ENCODE results near the gene LPCAT1. TPM values are rescaled to one million over a fixed set of nuclear protein-coding genes. Genes with fewer than 3 reads are reported as not detected.

LPCAT1 gene
- total RNA-seq, 1 donor from 2014 or later: 41.9 TPM

DNA sequence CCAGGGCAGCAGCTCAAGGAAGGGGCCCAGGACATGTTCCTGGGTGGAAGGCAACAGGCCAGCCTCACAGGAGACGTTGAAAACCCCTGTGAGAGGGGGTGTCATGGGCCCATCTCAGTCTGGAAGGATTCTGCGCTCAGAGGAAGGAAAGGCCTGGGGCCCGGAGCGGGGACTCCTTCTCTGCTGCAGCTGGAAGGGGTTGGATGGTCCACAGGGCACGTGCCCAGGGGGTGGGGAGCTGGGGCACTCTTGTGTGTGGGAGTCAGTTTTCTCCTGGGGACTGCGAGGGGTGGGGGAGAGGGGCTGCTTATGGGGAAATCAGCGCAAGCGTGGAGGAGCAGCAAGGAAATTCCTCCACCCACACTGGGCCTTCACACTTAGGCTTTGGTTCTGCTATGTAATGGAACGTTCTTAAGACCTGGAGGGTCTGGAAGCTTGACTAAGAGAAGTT, 2.9 kb upstream of the LPCAT1 start:
- peaks cover 13% of the 10 kb centered on the region for H3K27me3 Mint-ChIP-seq (ENCODE audit: low read depth, unreplicated experiment)
- peaks cover 16% of the 10 kb centered on the region for H3K79me2 ChIP-seq (ENCODE audit: insufficient read depth, low read length)
- H3K27ac Mint-ChIP-seq (ENCODE audit: unreplicated experiment): no peak overlapping the region
- no peak for FAIRE-seq
- no peak overlapping the region for H2AFZ ChIP-seq (ENCODE audit: low read depth, low read length)
- H4K20me1 ChIP-seq (ENCODE audit: insufficient read depth, low read length): peaks cover 15% of the 10 kb centered on the region
- H3K36me3 Mint-ChIP-seq (ENCODE audit: low read depth, unreplicated experiment): no peaks in the 10 kb centered on the region
- DNase-seq (ENCODE audit: low read depth): no peak
- H3K9me3 Mint-ChIP-seq (ENCODE audit: unreplicated experiment): no peaks in the 10 kb centered on the region
- H3K4me3 ChIP-seq (ENCODE audit: insufficient read depth, low read depth, low read length): no peak overlapping the region
- no peak overlapping the region for H3K4me2 ChIP-seq (ENCODE audit: low read length)
- H3K9ac ChIP-seq (ENCODE audit: low read length): no peak overlapping the region
- peaks cover 5% of the 10 kb centered on the region for H3K4me1 Mint-ChIP-seq (ENCODE audit: low read depth, unreplicated experiment)
- no peaks in the 10 kb centered on the region for H3K9me3 ChIP-seq (ENCODE audit: insufficient read depth, low read depth, low read length)
- TF ChIP-seq CTCF (IDR thresholded peaks at IDR 0.05; ENCODE audit: insufficient read depth, low read depth, low read length): no peak
- TF ChIP-seq EZH2 (IDR thresholded peaks at IDR 0.05; ENCODE audit: insufficient read depth, low read length): no peak
- no peaks in the 10 kb centered on the region for H3K36me3 ChIP-seq (ENCODE audit: insufficient read depth, low read length)
- no peak overlapping the region for H3K4me3 Mint-ChIP-seq (ENCODE audit: unreplicated experiment)
- H3K4me1 ChIP-seq (ENCODE audit: insufficient read depth, low read length): peaks cover 16% of the 10 kb centered on the region
- peaks cover 2% of the 10 kb centered on the region for H3K27me3 ChIP-seq (ENCODE audit: insufficient read depth, low read length)
- no peak overlapping the region for H3K27ac ChIP-seq (ENCODE audit: low read depth, low read length)

DNA sequence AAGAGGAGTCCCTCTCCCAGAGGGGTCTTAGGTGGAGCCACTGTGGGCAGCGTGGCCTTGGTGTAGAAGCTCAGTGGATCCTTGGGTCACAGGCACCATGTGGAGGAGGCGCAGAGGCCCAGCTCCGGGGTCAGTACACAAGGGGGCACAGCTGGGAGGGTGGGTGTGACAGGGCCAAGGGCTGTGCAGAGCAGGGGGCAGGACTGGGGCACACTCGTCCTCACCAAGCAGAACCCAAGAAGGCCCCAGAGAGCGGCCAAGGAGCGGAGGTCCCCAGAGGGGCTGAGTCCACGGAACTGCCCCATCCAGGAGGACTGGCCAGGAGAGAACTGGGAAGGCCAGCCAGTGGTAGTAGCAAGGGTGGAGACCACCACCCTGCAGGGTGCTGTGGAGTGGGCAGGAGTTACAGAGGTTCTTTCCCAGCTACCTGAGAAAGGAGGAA, 2.5 kb upstream of the LPCAT1 start:
- Histone ChIP-seq H2AFZ (ENCODE audit: low read depth, low read length) (no peak overlapping the region), H3K27me3 (ENCODE audit: insufficient read depth, low read length) (no peaks in the 10 kb centered on the region)
- FAIRE-seq: no peak

More for the DNA sequence above, 2.5 kb upstream of the LPCAT1 start:
- Histone ChIP-seq H3K4me1 (ENCODE audit: insufficient read depth, low read length) (peaks cover 21% of the 10 kb centered on the region), H3K36me3 (ENCODE audit: insufficient read depth, low read length) (peaks cover 2% of the 10 kb centered on the region), H3K4me2 (ENCODE audit: low read length) (no peak overlapping the region), H3K4me3 (ENCODE audit: insufficient read depth, low read depth, low read length) (no peak overlapping the region), H3K9me3 (ENCODE audit: insufficient read depth, low read depth, low read length) (no peaks in the 10 kb centered on the region), H3K9ac (ENCODE audit: low read length) (no peak overlapping the region), H4K20me1 (ENCODE audit: insufficient read depth, low read length) (peaks cover 20% of the 10 kb centered on the region), H3K27ac (ENCODE audit: low read depth, low read length) (no peak overlapping the region), H3K79me2 (ENCODE audit: insufficient read depth, low read length) (peaks cover 21% of the 10 kb centered on the region)
- H3K4me1 Mint-ChIP-seq (ENCODE audit: low read depth, unreplicated experiment): peaks cover 8% of the 10 kb centered on the region
- TF ChIP-seq CTCF (IDR thresholded peaks at IDR 0.05; ENCODE audit: insufficient read depth, low read depth, low read length) (no peak), EZH2 (IDR thresholded peaks at IDR 0.05; ENCODE audit: insufficient read depth, low read length) (no peak)
- H3K27ac Mint-ChIP-seq (ENCODE audit: unreplicated experiment): no peak overlapping the region
- no peaks in the 10 kb centered on the region for H3K36me3 Mint-ChIP-seq (ENCODE audit: low read depth, unreplicated experiment)
- H3K4me3 Mint-ChIP-seq (ENCODE audit: unreplicated experiment): no peak overlapping the region
- no peak for DNase-seq (ENCODE audit: low read depth)
- H3K9me3 Mint-ChIP-seq (ENCODE audit: unreplicated experiment): no peaks in the 10 kb centered on the region
- H3K27me3 Mint-ChIP-seq (ENCODE audit: low read depth, unreplicated experiment): peaks cover 13% of the 10 kb centered on the region
